Measurements from ENCODE around the gene NRAP. TPM values are rescaled to one million over a fixed set of nuclear protein-coding genes. Genes with fewer than 3 reads are reported as not detected.

Gene NRAP
- total and polyA plus RNA-seq, 2 donors (not counting 3 experiments of a cell fraction or from before 2014, with no cell fraction given) = not detected

DNA sequence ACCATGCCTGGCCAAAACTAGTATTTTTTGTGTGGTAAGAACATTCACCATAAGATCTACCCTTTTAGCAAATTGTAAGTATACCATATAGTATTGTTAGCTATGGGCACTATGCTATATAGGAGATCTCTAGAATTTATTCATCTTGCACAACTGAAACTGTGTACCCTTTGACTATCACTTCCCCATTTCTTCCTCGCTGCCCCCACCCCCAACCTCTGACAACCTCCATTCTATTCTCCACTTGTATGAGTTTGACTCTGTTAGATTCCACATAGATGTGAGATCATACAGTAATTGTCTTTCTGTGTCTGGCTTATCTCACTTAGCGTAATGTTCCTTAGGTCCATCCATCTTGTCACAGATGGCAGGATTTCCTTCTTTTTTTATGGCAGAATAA lies 19.5 kb upstream of the NRAP start:
- Histone ChIP-seq H3K4me2 (ENCODE audit: insufficient read depth, low read length) (no peak overlapping the region), H3K79me2 (ENCODE audit: control insufficient read depth, insufficient read depth, low read length) (peaks cover 55% of the 10 kb centered on the region), H3K9ac (replicated peaks; ENCODE audit: extremely low read depth, insufficient read depth, low read length) (no peak overlapping the region), H3K9me1 (replicated peaks; ENCODE audit: control insufficient read depth, extremely low read depth, insufficient read depth, low read length) (no peaks in the 10 kb centered on the region), H3K9me3 (replicated peaks; ENCODE audit: control insufficient read depth, insufficient read depth, low read length) (no peaks in the 10 kb centered on the region), H2AFZ (ENCODE audit: low read depth, low read length) (no peak overlapping the region), H3K27ac (ENCODE audit: insufficient read depth, low read depth, low read length) (no peak overlapping the region), H3K4me3 (replicated peaks in 1 of 3; ENCODE audit: insufficient read depth in 1 of 3, low read depth in 1 of 3, low read length in 3 of 3) (no peak overlapping the region), H3K36me3 (ENCODE audit: control insufficient read depth in 2 of 2, extremely low read depth in 1 of 2, insufficient read depth in 2 of 2, low read length in 2 of 2) (no peaks in the 10 kb centered on the region), H3K27me3 (ENCODE audit: control insufficient read depth in 2 of 2, insufficient read depth in 2 of 2, low read length in 2 of 2) (no peaks in the 10 kb centered on the region), H4K20me1 (replicated peaks; ENCODE audit: control insufficient read depth, extremely low read depth, insufficient read depth, low read length) (no peaks in the 10 kb centered on the region), H3K4me1 (ENCODE audit: control insufficient read depth, extremely low read depth, insufficient read depth, low read length) (peaks cover 11% of the 10 kb centered on the region)
- CTCF ChIA-PET = no interaction called here
- POLR2A ChIA-PET = no interaction called here
- TF ChIP-seq MYC (IDR thresholded peaks at IDR 0.05; ENCODE audit: low read depth, low read length) (no peak), EZH2 (IDR thresholded peaks at IDR 0.05; ENCODE audit: borderline replicate concordance, low read depth, low read length, severe bottlenecking) (no peak), POLR2A (IDR thresholded peaks at IDR 0.05; ENCODE audit: low read depth, low read length) (no peak), POLR2AphosphoS5 (IDR thresholded peaks at IDR 0.05; ENCODE audit: insufficient read depth, low read depth, low read length) (no peak), GATA2 (IDR thresholded peaks at IDR 0.05; ENCODE audit: insufficient read depth, insufficient read length, low read depth, low read length) (no peak), FOS (IDR thresholded peaks at IDR 0.05; ENCODE audit: borderline replicate concordance, insufficient read depth, low read length) (no peak), JUN (IDR thresholded peaks at IDR 0.05; ENCODE audit: borderline replicate concordance, insufficient read depth, insufficient read length, low read depth) (no peak)
- TF ChIP-seq, protein P1, sequence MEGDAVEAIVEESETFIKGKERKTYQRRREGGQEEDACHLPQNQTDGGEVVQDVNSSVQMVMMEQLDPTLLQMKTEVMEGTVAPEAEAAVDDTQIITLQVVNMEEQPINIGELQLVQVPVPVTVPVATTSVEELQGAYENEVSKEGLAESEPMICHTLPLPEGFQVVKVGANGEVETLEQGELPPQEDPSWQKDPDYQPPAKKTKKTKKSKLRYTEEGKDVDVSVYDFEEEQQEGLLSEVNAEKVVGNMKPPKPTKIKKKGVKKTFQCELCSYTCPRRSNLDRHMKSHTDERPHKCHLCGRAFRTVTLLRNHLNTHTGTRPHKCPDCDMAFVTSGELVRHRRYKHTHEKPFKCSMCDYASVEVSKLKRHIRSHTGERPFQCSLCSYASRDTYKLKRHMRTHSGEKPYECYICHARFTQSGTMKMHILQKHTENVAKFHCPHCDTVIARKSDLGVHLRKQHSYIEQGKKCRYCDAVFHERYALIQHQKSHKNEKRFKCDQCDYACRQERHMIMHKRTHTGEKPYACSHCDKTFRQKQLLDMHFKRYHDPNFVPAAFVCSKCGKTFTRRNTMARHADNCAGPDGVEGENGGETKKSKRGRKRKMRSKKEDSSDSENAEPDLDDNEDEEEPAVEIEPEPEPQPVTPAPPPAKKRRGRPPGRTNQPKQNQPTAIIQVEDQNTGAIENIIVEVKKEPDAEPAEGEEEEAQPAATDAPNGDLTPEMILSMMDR (IDR thresholded peaks at IDR 0.05; ENCODE audit: extremely low read depth in 1 of 2, insufficient read depth in 1 of 2, low read depth in 1 of 2, low read length in 2 of 2) = no peak
- TF ChIP-seq, protein P2, sequence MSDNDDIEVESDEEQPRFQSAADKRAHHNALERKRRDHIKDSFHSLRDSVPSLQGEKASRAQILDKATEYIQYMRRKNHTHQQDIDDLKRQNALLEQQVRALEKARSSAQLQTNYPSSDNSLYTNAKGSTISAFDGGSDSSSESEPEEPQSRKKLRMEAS (IDR thresholded peaks at IDR 0.05; ENCODE audit: insufficient read depth, insufficient read length) = no peak
- no peak for DNase-seq (ENCODE audit: low read depth, low spot score)
- intact Hi-C loops (cut with micrococcal nuclease) (loop anchor here (5.0 kb wide), 3 partner anchors 344 to 731 kb away; partner anchors contain the start of genes CCDC186 and TCF7L2), dilution Hi-C loops (cut with MboI; ENCODE audit: extremely low pct_ligation_motif_present, low sequenced_read_pairs) (no loop called here)
- BruUV-seq (replicated peaks) = no TSS peak
- FAIRE-seq = no peak

Data from endothelial cell of umbilical vein (primary cell).